Panc1 (cell line): ENCODE results near the gene KIDINS220.

Experiments used
- CTCF ChIP-seq: fragments of 450-650 bp; IDR thresholded peaks from 2 replicates; pipeline ENCODE4 v1.5.1; 2017; ENCODE audit warnings: mild to moderate bottlenecking
- POLR2AphosphoS5 ChIP-seq: IDR thresholded peaks from 2 replicates; pipeline ENCODE4 v1.6.1; 2012; ENCODE audit warnings: mild to moderate bottlenecking, low read depth, low read length, moderate library complexity
- REST ChIP-seq, 2 experiments: IDR thresholded peaks; 2 replicates each; pipeline ENCODE4 v1.6.1; 2011 to 2012; ENCODE audit warnings: low read depth in 2 of 2, control low read depth in 1 of 2, low read length in 1 of 2, mild to moderate bottlenecking in 1 of 2, moderate library complexity in 1 of 2; ENCODE audit not compliant: insufficient read depth in 1 of 2
- SIN3A ChIP-seq: IDR thresholded peaks from 2 replicates; pipeline ENCODE4 v1.6.1; 2012; ENCODE audit warnings: low read depth, mild to moderate bottlenecking, low read length, moderate library complexity, borderline replicate concordance; ENCODE audit not compliant: insufficient read depth
- TCF7L2 ChIP-seq: IDR thresholded peaks from 2 replicates; pipeline ENCODE4 v1.6.1; 2011; ENCODE audit warnings: mild to moderate bottlenecking, low read depth, low read length, inconsistent platforms

- TF ChIP-seq CTCF (no peak), REST (IDR thresholded peaks at IDR 0.05; ENCODE audit: insufficient read depth in 1 of 2, low read depth in 2 of 2, low read length in 1 of 2) (no peak), POLR2AphosphoS5 (no peak), SIN3A (no peak), TCF7L2 (no peak)
Observed at GRCh38 chr2:8870441-8870840, 33.0 kb upstream of the KIDINS220 start.
